ENCODE results near the gene CFAP68.

GRCh38 chr11:111923951-111924350, 44.6 kb downstream of the CFAP68 start:
- no peak for TF ChIP-seq CTCF (conservative IDR thresholded peaks at IDR 0.05 in 1 of 2, IDR thresholded peaks at IDR 0.05 in 1 of 2; ENCODE audit: extremely low read depth in 1 of 2, insufficient read depth in 1 of 2, low read depth in 1 of 2, low read length in 2 of 2)
- TF ChIP-seq EZH2 (IDR thresholded peaks at IDR 0.05; ENCODE audit: borderline replicate concordance, low read length): no peak
